ENCODE data around the gene BABAM2. TPM values are rescaled to one million over a fixed set of nuclear protein-coding genes. Genes with fewer than 3 reads are reported as not detected.

The BABAM2 gene
- polyA plus RNA-seq, 3 donors, result 33.2 to 52.8 (median 49.3) TPM

DNA sequence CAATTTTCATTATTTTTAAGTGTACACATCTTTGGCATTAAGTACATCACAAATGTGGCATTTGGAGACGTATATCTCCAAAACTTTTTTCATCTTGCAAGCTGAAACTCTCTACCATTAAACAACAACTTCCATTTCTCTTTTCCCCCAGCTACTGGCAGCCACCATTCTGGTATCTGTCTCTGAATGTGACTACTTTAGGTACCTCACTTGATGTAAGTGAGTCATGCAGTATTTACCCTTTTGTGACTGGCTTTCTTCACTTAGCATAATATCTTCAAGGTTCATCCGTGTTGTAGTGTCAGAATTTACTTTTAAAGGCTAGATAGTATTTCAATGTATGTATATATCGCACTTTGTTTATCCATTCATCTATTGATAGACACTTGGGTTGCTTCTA lies 17.0 kb downstream of the BABAM2 start:
- no peak overlapping the region for H3K4me2 ChIP-seq (replicated peaks; ENCODE audit: extremely low read depth, low read length, poor library complexity, severe bottlenecking)
- H4K20me1 ChIP-seq (ENCODE audit: insufficient read depth, low read length), result no peaks in the 10 kb centered on the region
- no peaks in the 10 kb centered on the region for H3K9me3 ChIP-seq (replicated peaks in 1 of 2; ENCODE audit: control insufficient read depth in 1 of 2, insufficient read depth in 1 of 2, low read length in 2 of 2)
- H3K79me2 ChIP-seq (ENCODE audit: insufficient read depth, low read length), result peaks cover 66% of the 10 kb centered on the region
- Mint-ChIP-seq H3K36me3 (peaks cover 44 to 59% of the 10 kb centered on the region in 2 donors), H3K9me3 (peaks cover 0 to 4% (median 0%) of the 10 kb centered on the region in 7 donors), H3K4me3 (no peak overlapping the region), H3K27me3 (ENCODE audit: low read depth in 3 of 3) (peaks cover 0 to 2% (median 0%) of the 10 kb centered on the region in 3 donors), H3K4me1 (peaks cover 23% of the 10 kb centered on the region), H3K27ac (no peak overlapping the region)
- DNase-seq, result peak in 1 of 3 donors; percentile 15
- H3K4me1 ChIP-seq (ENCODE audit: control insufficient read depth in 1 of 2, insufficient read depth in 2 of 2, low read length in 2 of 2), result no peaks in the 10 kb centered on the region
- peaks cover 0 to 13% of the 10 kb centered on the region in 2 donors for H3K36me3 ChIP-seq (replicated peaks in 1 of 2; ENCODE audit: control insufficient read depth in 1 of 2, insufficient read depth in 2 of 2, low read length in 2 of 2)
- H3K27ac ChIP-seq (ENCODE audit: low read depth in 1 of 2, low read length in 2 of 2), result no peak overlapping the region
- H2AFZ ChIP-seq (ENCODE audit: insufficient read depth, low read depth, low read length, poor library complexity, severe bottlenecking), result no peak overlapping the region
- H3K4me3 ChIP-seq (replicated peaks in 1 of 3; ENCODE audit: low read depth in 2 of 3, low read length in 3 of 3), result no peak overlapping the region
- TF ChIP-seq CTCF (IDR thresholded peaks at IDR 0.05), result no peak
- no peaks in the 10 kb centered on the region for H3K27me3 ChIP-seq (ENCODE audit: control insufficient read depth in 2 of 2, insufficient read depth in 2 of 2, low read length in 2 of 2)
- intact Hi-C loops (cut with micrococcal nuclease), result no loop called here
- WGBS (ENCODE audit: insufficient coverage), result 100% methylated on average over 1 of the region's 3 CpGs
- H3K9ac ChIP-seq (ENCODE audit: insufficient read depth, low read length, poor library complexity, severe bottlenecking), result no peak overlapping the region

GRCh38 chr2:27909901-27910300 lies 19.4 kb downstream of the BABAM2 start:
- Histone ChIP-seq H2AFZ (ENCODE audit: insufficient read depth, low read depth, low read length, poor library complexity, severe bottlenecking) (no peak overlapping the region), H3K9me3 (replicated peaks in 1 of 2; ENCODE audit: control insufficient read depth in 1 of 2, insufficient read depth in 1 of 2, low read length in 2 of 2) (no peaks in the 10 kb centered on the region), H3K27ac (ENCODE audit: low read depth in 1 of 2, low read length in 2 of 2) (no peak overlapping the region), H3K79me2 (ENCODE audit: insufficient read depth, low read length) (peaks cover 44% of the 10 kb centered on the region), H3K27me3 (ENCODE audit: control insufficient read depth in 2 of 2, insufficient read depth in 2 of 2, low read length in 2 of 2) (no peaks in the 10 kb centered on the region), H3K36me3 (replicated peaks in 1 of 2; ENCODE audit: control insufficient read depth in 1 of 2, insufficient read depth in 2 of 2, low read length in 2 of 2) (no peaks in the 10 kb centered on the region), H3K4me1 (ENCODE audit: control insufficient read depth in 1 of 2, insufficient read depth in 2 of 2, low read length in 2 of 2) (peaks cover 9 to 10% of the 10 kb centered on the region in 2 donors), H3K4me3 (replicated peaks in 1 of 3; ENCODE audit: low read depth in 2 of 3, low read length in 3 of 3) (no peak overlapping the region), H4K20me1 (ENCODE audit: insufficient read depth, low read length) (no peaks in the 10 kb centered on the region), H3K4me2 (replicated peaks; ENCODE audit: extremely low read depth, low read length, poor library complexity, severe bottlenecking) (no peak overlapping the region), H3K9ac (ENCODE audit: insufficient read depth, low read length, poor library complexity, severe bottlenecking) (no peak overlapping the region)
- TF ChIP-seq CTCF (IDR thresholded peaks at IDR 0.05), result no peak
- H3K36me3 Mint-ChIP-seq, result peaks cover 28 to 50% of the 10 kb centered on the region in 2 donors
- H3K27ac Mint-ChIP-seq, result peak overlapping the region in 1 of 7 donors; percentile 52
- peaks cover 0 to 2% (median 0%) of the 10 kb centered on the region in 3 donors for H3K27me3 Mint-ChIP-seq (ENCODE audit: low read depth in 3 of 3)
- H3K9me3 Mint-ChIP-seq, result peaks cover 0 to 3% (median 0%) of the 10 kb centered on the region in 7 donors
- no peak overlapping the region for H3K4me3 Mint-ChIP-seq
- intact Hi-C loops (cut with micrococcal nuclease), result no loop called here
- peaks cover 23% of the 10 kb centered on the region for H3K4me1 Mint-ChIP-seq
- WGBS (ENCODE audit: insufficient coverage), result 100% methylated on average over 1 of the region's 2 CpGs
- no peak for DNase-seq
